ENCODE measurements around the gene UBAC2.

Gene UBAC2

DNA sequence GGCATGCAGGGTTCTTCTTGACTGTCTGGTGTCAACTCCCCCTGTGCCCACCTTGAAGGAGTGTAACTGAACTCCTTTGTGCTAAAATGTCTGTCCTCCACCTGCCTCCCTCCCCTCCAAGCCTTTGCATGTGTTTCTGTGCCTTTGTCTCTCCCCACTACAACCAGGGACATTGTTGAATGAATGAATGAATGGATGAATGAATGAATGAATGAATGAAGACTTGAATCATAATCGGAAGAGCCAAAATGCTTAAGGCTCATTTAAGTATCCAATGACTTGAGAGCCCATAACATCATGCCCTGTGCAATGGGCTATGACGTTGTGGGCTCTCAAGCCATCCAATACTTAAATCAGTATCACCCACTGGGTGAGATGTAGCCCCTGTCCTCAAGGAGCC, 115.6 kb downstream of the UBAC2 start:
- DNase-seq = peak in 1 of 2 experiments; percentile 87

DNA sequence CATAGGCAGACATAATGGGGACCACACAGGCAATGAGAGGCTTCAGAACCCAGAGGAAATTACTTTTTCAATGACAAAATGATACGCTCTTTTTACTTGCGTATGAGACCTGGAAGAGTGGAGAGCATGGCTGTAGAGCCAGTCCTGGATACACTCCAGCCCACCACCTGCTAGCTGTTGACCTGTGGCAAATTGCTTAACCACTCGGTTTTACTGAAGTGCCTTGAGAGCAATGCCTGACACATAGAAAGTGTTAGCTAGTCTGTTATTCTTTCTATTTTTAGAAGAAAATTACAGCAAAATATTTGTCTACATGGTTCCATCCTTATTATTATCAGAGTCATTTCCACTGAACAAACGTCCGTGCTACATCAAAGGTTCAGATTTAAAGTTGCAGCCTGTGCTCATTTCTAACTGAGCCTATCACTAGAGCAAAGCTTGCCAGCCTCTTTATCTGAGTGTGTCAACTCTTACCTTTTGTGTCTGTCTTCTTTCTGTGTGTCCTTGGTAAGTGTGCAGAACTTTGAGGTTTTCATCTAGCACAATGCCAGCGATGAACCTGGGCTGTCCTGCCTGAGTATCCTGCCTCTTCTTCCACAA, 116.1 kb downstream of the UBAC2 start:
- DNase-seq = peak; percentile 94 to 95

DNA sequence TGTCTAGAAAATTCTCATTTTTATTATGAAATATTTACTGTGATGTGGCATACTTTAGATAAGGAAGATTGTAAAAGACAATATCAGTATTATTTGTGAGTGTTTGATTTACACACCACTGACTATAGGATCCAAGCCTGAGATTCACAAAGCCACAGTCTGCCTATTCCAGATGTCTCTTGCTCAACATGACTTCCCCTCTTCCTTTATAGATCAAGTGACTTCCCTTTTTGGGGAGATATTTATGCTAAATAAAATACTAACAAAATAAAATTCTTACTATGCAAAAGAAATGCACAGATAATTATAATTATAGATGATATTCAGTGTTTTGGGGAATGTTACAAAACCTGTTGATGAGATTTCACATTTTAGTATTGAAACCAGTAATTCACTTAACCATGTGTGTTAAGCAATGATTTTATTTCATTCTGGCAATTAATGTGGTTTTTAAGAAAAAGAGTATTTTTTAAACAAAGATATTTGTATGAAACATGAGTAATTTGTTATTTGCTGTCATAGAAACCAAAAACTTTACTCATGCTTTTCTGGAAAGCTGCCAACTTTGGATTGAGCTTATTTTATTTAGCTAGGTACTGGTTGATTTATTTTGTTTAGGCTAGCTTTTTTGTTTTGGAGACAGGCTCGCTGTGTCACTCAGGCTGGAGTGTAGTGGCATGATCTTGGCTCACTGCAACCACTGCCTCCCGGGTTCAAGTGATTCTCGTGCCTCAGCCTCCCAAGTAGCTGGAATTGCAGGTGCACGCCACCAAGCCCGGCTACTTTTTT, 120.2 kb downstream of the UBAC2 start:
- no peak for DNase-seq

DNA sequence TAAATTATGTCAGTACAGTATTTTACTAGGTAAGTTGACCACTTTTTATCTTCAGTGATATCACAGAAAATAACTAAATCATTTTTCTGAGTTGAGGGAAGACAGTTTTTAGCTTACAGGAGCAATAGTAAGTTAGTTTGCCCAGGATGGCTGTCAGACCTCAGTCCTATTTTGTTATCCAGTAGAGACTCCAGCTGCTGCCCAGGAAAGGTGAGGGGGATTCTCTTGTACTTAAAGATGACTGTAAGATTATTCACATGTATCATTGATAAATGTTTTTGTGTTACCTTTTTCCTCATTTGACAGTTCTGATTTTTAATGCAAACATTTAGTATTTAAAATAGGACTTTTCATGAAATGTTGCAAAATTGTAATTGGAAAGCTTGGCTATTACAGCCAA, 121.1 kb downstream of the UBAC2 start:
- no peak for DNase-seq

DNA sequence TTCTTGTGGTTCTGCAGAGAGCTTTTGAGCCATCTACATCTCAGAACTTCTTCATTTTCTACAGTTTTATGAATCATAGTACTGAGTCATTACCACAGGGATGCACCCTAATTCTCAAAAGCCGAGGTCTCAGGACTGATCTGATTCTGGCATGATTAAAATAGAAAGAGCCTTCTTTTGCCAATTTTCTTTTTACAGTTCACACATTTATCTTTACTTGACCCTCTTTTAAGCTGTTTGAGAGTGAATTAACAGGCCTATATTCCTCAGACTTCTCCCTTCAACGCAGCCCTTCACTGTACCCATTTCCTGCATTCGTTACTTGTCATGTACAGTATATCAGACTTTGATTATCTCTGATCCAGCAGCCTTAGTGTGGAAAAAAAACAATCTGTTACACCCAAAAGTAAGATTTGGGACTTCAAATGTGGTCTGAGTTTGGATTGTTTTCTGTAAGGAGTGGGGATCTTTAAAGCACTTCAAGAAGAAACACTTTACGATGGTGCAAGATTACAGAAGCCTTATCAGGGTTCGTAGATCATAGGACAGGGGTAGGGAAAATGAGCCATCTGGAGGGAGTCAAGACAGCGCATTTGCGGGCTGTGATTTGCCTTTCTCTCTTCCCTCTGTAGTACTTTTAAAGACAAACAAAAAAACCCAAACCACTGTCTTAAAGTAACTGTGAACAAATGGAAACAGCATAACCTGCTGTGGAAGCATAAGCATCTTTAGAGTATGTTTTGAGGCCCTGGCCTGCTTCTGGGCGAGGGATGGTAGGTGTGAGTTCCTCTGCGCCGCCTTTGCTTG, 121.8 kb downstream of the UBAC2 start:
- no peak for DNase-seq

DNA sequence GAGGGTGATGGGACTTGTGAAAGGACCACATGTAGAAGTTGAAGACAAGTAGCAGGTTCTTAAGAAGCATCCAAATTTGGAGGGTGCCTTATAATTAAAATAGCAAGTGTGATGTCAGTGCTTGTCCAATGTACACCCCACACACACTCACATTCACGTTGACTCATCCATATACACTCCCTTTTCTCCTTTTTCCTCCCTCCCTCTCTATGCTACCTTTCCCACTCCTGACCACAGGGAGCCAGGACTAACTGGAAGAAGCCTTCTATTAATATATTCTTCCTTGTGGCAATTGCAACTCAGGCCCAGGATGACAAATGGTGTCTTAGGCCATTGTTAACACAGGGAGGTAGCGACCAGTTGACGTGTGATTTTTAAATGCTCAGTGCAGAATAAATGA, 122.8 kb downstream of the UBAC2 start:
- no peak for DNase-seq

DNA sequence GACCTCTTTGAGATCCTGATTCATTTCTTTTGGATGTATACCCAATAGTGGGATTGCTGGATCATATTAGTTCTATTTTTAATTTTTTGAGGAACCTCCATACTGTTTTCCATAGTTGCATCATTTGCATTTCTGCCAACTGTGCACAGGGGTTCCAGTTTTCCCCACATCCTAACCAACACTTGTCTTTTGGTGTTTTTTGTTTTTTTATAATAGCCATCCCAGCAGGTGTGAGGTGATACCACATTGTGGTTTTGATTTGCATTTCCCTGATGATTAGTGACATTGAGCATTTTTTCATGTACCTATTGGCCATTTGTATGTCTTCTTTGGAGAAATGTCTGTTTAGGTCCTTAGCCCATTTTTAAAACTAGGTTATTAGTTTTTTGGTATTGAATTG, 125.4 kb downstream of the UBAC2 start:
- DNase-seq = no peak

DNA sequence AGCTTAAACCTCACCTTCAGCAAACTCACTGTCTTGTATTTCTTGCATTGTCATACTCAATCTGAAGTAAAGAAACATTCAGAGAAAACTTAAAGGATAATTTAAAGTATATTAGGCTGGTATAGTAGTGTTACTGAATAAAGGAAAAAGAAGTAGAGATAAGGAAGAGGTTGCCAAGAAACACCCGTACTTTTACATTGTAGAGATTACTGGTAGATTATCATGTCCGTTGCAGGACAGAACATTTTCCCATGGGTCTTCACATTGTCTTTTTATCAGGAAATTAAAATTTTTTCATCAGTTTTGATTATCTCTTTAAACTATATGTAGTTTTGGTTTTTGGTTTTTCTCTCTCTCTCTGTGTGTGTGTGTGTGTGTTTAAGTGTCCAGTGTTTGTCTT, 126.5 kb downstream of the UBAC2 start:
- no peak for DNase-seq

DNA sequence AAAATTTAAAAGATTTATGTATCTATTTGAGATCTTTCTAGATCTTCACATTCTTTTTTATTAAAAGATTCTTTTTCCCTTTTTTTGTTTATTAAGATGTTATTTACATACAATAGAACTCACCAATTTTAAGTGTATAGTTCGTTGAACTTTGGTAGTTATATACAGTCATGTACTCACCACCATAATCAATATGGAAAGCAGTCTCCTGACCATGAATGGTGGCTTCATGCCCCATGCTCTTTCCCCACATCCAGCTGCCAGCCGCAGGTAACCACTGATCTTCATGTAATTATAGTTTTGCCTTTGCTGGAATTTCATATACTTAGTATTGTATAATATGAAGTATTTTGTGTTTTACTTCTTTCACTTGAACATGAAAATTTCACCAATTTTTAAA, 127.1 kb downstream of the UBAC2 start:
- no peak for DNase-seq

DNA sequence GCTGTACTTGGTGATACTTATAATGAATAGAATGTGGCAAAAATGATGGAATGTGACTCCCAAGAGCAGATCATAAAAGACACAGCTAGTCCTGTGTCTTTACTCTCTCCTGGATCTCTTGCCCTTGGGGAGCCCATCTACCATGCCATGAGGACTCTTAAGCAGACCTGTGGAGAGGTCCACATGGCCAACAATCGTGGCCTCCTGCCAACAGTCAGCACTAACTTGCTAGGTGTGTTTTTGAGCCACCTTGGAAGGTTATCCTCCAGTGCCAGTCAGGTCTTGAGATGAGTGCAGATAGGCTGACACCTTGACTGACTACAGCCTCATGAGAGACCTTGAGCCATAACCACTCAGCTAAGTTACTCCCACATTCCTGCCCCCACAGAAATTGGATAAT, 128.8 kb downstream of the UBAC2 start:
- DNase-seq = no peak

DNA sequence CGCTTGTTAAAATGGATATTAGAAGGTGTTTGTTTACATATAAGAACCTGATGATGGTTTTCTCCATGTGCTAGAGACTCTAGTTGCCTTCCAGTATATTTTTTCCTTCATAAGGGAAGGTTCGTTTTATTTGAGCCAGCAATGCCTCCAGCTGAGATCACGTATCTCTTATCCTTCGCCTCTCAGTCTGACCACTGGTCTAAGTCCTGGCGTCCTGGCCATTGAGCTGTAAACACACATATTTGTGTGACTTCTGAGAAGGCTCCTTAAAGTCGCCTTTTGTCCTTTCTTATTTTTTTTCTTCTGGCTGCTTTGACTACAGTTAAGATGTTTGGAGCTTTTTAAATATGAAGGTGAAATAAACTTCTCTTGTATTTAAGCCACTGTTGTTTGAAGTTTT, 130.3 kb downstream of the UBAC2 start:
- DNase-seq = no peak

DNA sequence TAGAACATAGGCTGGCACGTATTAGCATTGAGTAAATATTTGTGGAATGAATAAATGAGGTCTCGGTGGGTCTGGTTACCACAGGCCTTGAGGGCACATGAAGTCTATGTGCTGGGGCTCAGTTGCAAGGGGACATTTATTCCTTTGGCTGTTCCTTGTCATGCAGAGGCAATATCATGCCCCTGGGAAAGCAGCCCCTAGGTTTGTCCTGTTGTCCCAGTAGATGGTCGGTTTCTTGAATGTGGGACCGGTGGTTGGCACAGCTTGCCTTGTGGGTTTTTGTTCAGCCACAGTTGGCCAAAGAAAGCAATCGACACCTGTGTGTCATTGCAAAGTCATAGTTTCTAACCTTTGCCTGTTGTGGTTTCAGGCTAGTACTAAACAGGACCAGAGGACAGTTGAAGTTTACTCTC, 131.2 kb downstream of the UBAC2 start:
- no peak for DNase-seq

DNA sequence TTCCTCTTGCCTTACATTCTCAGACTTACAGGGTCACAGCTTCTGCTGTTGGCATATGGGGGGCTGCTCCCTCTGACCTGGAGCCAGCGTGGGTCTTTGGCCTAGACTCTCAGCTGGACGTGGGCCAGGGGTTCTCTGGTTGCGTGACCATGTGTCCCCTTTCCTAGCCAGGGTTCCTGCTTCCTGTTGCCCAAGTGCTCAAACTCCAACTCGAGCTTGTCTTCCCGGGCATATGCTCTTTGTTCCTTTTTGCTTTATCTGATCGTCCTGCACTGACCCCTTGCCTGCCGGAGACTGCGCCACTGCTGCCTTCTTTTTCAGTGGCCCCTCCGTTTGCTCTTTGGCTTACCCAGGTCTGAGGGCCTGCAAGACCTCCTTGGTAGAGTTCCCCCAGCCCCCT, 131.8 kb downstream of the UBAC2 start:
- DNase-seq = no peak

DNA sequence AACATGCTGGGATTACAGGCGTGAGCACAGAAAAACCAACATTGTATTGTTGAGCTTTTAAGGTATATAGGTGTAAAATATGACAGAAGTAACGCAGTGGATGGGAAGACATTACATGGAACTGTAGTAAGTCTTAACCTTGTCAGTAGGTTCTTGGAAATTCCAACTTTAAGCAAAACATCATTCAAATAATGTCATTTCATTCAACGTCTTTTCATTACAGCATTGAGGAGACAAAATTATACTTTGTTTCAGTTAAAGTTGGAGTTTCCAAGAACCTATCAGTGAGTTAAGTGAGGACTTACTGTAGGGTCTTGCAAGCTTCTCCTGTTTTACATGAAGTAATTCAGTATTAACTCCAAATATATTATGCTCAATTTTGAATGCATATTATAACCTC, 133.6 kb downstream of the UBAC2 start:
- DNase-seq = no peak

DNA sequence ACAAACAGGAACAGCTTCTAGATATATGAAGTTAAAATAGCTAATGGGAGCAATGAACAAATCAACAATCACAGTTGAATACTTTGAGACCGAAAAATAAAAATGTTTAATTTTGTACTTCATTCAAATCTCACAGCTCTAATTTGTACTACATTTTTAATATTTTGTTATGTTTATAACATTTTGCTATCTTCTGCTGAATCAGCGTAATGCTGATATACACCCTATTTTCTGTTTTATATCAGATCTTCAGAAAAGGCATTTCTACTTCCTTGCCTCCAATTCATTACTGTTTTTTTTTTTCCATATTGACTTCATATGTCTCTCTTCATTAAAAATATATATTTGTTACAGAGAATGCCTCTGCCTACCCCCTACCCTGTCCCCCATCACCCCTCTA, 134.4 kb downstream of the UBAC2 start:
- no peak for DNase-seq

DNA sequence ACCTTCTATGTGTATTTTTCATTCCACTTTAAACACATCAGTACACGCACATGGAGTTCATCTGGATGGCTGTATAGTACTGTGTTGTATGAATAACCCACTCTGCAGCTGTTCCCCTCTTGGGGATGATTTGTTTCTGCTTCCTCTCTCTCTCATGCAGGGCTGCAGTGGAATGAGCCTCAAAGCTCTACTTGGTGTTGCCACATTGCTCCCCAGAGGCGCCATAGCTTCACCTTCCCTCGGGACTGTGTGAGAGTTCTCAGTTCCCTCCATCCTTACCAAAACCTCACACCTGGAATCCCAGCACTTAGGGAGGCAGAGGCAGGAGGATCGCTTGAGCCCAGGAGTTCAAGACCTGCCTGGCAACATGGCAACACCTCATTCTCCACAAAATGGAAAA, 134.9 kb downstream of the UBAC2 start:
- no peak for DNase-seq

DNA sequence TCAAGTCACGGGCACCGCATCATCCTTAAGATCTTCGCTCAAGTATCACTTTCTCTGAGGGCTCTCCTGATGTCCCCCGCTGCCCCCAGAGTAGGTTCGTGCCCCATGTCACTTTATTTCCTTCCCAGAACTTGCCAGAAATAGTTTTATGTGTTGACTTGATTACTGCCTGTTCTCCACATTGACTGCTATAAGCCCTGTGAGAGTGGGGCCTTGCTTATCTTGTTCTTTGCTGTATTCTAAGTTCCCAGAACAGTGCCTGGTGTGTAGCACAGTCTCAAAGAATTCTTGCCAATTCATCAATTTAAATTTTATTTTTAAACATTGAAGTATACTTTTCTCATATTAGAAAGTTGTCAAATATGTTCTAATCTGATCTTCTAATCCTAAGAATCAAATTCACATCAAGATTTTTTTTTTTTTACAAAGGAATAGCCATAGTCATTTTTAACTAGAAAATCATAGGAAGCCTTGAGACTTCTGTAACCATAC, 138.6 kb downstream of the UBAC2 start:
- no peak for DNase-seq

DNA sequence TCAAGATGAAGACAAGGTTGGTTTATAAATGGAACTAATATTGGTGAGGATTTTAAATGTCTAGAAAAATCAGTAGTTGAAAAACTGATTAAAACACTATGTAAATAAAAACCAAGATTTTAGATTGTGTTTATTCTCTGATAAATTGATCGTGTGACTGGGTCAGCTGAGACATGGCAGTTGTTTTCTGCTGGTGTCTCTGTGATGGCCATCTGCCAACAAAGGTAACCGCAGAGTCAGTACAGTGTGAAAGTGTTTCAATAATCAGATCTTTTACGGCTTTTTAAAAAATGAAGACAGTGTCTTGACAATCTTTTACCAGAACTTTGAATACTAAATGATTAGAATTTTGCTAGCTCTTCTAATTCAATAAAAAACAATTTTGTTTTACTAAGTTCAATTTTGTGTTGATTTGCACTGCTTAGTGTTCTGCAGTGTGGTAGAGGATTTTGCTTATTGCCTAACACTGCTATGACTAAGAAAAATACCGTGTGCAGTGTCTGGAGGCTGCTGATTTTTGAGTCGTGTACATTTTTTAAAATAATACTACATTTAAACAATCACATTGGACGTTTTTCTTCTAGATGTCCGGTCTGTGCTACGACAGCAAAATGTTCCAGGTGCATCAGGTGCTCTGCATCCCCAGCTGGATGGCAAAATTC, 139.2 kb downstream of the UBAC2 start:
- no peak for DNase-seq

DNA sequence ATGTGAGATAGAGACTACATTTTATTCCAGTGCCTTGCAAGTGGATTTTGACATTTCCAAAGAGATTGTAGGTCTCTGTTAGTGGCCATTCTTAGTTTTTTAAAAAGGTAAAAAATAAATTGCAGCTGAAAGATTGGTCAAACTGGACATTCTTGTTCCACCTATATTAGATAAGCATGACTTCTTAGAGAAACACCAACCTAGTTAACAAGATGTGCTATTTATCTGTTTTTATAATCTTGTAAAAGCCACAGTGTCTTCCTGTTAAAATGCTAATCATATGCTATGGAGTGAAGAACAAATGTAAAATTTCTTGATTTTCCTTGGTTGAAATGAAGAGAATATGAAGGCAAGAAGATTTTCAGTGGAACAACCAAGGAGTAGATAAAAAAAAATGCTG, 140.0 kb downstream of the UBAC2 start:
- DNase-seq = no peak

DNA sequence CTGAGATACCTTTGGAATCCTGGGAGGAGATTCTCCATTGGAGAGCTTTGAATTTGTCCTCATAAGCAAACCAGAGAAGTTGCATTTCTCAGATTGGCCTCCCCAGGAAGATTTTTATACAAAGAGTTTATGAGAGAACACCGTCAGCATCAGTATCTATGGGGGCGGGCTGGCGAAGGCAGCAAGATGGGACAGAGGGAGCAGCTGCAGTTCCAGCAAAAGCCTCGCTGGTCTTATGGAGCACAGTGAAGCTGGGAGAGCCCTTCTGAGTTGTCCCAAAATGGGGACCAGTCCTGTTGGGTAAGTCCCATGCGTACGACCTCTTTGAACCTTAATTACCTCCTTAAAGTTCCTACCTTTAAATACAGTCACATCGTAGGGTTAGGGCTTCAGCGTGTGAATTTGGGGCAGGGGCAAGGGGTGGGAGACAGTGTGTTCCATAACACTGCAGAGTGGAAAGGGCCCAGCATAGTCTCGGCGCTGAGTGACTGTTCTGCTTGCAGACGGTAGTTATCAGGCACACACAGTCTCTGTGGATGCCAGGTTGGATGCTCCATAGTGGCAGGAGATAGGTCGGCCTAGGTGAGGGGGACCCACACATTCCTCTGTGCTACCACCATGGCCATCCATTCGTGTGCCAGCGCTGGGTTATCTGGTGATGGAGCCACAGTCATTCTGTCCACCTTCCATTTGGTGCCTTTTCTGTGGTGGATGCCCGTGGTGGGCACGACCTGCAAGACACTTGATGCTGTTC, 141.5 kb downstream of the UBAC2 start:
- no peak for DNase-seq

DNA sequence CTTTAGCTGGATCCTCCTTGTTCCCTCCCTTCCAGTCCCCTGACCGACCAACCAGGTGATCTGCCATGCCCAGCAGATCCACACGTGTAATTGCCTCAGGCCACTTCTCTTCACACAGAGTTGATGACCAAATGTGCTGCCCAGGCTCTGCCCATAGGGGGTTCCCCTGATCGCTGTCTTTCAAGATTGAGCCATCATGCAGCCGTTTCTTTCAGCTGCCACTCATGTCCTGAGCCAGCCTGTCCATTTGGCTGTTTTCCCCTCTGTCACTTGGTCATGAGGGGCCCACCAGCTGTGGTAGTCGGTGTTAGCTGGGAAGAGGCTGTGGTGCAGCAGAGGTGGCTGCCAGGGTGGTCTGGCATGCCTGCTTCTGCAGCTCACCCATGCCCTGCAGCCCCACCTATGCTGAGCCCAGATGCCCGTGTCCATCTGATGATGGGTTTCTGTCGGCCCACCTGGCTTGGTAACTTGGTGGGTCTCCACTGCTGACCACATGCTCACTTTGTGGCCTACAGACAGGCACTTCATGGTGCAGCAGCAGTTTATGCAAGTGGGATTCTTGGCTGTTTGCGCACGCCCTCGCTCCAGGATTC, 142.2 kb downstream of the UBAC2 start:
- no peak for DNase-seq

DNA sequence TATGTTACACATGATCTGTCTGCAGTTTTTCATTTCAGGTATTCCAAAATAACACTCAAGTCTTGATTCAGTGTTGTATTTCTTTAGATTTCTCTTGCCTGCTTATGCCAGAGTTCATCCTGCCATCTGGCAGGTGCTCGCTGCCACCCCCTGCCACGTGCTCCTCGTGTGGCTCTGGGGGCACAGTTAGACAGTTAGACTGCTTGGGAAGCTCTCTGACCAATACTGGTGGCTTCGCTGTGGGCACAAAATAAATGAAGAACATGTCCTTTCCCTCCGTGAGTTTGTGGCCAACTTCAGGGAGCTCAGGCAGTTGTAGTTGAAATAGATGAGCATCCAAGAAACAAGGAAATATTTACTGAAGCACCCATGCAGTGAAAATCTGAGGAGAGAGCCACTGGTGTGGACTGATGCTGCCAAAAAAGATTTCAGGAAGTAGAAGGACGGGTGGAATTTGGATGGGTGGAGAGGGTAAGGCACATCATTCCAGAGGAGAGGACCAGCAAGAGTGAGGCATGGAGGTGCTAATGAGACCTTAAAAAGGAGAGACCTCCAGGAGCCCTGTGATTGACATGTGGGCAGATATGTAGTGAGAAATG, 144.1 kb downstream of the UBAC2 start:
- no peak for DNase-seq

Data from SHP77 (cell line).